Activated naive CD4-positive, alpha-beta T cell treated with anti-CD3 and anti-CD28 coated beads for 36 hours (primary cell): Measurements from ENCODE around the gene GCLM. TPM values are rescaled to one million over a fixed set of nuclear protein-coding genes. Genes with fewer than 3 reads are reported as not detected.
"Not testable (repeated sequence)": the region's sequence is repeated elsewhere in the genome, so short reads cannot be mapped to it uniquely, and the experiment has no call there.

Experiments
- CTCF ChIA-PET: fragments of 350-600 bp; sonication (Branson Sonifier 250); formaldehyde crosslinking; loops from one replicate; lab custom pipeline; 2021; ENCODE audit warnings: antibody characterized with exemption; lab: Charles Lee
- DNase-seq: peaks from one replicate; pipeline ENCODE4 v3.0.0-alpha.2; 2020
- H3K27ac Mint-ChIP-seq: one replicate; pipeline ENCODE4 v1.8.0; 2021; ENCODE audit warnings: mild to moderate bottlenecking, mixed read lengths
- H3K27me3 Mint-ChIP-seq: one replicate; pipeline ENCODE4 v1.8.0; 2021; ENCODE audit warnings: low read depth, mixed read lengths
- H3K36me3 Mint-ChIP-seq: one replicate; pipeline ENCODE4 v1.8.0; 2021; ENCODE audit warnings: low read depth, mixed read lengths
- H3K4me1 Mint-ChIP-seq: one replicate; pipeline ENCODE4 v1.8.0; 2021; ENCODE audit warnings: low read depth, mixed read lengths
- H3K4me3 Mint-ChIP-seq: one replicate; pipeline ENCODE4 v1.8.0; 2021; ENCODE audit warnings: mild to moderate bottlenecking, moderate library complexity, mixed read lengths
- H3K9me3 Mint-ChIP-seq: one replicate; pipeline ENCODE4 v1.8.0; 2021; ENCODE audit warnings: mixed read lengths
- intact Hi-C: fragments of 100-400 bp; cut with micrococcal nuclease; formaldehyde crosslinking; loops from one replicate; pipeline ENCODE4 v1.15.1; 2023
- total RNA-seq, 2 experiments: library from RNA; stranded (reverse); gene quantifications; one replicate each; pipeline ENCODE4 v1.2.3, GENCODE V29; 2021

The GCLM gene
- total RNA-seq: 10 to 100 TPM; 19.5 to 22.7 TPM

- no peaks in the 10 kb centered on the region for H3K27me3 Mint-ChIP-seq
- peak within 1 kb of the TSS; percentile 87 for H3K27ac Mint-ChIP-seq
- intact Hi-C loops: loop anchor here (1.0 to 10.0 kb wide), 10 partner anchors 30 to 1425 kb away; partner anchors contain the start of genes ABCD3, ARHGAP29, CCDC18 and DNTTIP2
- CTCF ChIA-PET: interaction anchor here (0.6 to 1.6 kb wide), 12 partner anchors 12 to 376 kb away, joined by 3 to 6 read pairs (median 4); partner anchors contain the start of genes ARHGAP29 and DNTTIP2
- DNase-seq: peak; percentile 88
- peaks cover 5% of the 10 kb centered on the region for H3K9me3 Mint-ChIP-seq
- H3K36me3 Mint-ChIP-seq: no peaks in the 10 kb centered on the region
- H3K4me1 Mint-ChIP-seq: peaks cover 27% of the 10 kb centered on the region
- peak within 1 kb of the TSS; percentile 82 for H3K4me3 Mint-ChIP-seq
These were observed at the start of gene GCLM for GRCh38 chr1:93909146-93910050. TSS of gene GCLM (minus strand) at chr1:93909430. CDS start at chr1:93909163, 267 bp downstream.

DNA sequence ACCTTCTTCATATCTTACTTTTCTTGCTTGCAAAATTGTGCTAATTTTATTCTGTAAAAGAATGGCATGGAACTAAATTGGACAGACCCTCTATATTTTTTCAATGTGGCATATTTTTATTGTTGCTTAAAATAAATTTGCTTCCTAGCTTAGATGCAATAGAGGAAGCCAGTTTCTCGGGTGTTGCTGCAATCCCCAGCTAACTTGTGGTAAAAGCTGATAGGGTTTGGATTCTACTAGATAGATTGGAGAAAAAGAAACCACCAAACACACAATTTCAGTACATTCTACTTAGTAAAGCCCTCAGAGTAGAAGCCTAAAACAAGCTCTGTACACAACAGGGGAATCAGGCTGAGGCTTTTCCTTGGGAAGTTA is 49.5 kb upstream of the GCLM start:
- H3K4me1 Mint-ChIP-seq: no peaks in the 10 kb centered on the region
- CTCF ChIA-PET: no interaction called here

GRCh38 chr1:93958032-93958725 is 48.9 kb upstream of the GCLM start:
- Mint-ChIP-seq H3K27me3 (no peaks in the 10 kb centered on the region), H3K27ac (no peak overlapping the region), H3K9me3 (peaks cover 24% of the 10 kb centered on the region), H3K36me3 (peaks cover 2% of the 10 kb centered on the region), H3K4me1 (no peaks in the 10 kb centered on the region), H3K4me3 (no peak overlapping the region)
- DNase-seq: no peak
- intact Hi-C loops: no loop called here
- CTCF ChIA-PET: no interaction called here

More for the DNA sequence above, 49.5 kb upstream of the GCLM start:
- Mint-ChIP-seq H3K36me3 (peaks cover 2% of the 10 kb centered on the region), H3K4me3 (no peak overlapping the region), H3K27ac (no peak overlapping the region), H3K9me3 (peaks cover 24% of the 10 kb centered on the region), H3K27me3 (no peaks in the 10 kb centered on the region)
- DNase-seq: no peak
- intact Hi-C loops: no loop called here

- no peaks in the 10 kb centered on the region for H3K27me3 Mint-ChIP-seq
- peaks cover 5% of the 10 kb centered on the region for H3K36me3 Mint-ChIP-seq
- DNase-seq: no peak
- peaks cover 38% of the 10 kb centered on the region for H3K9me3 Mint-ChIP-seq
- CTCF ChIA-PET: interaction anchor here (0.7 kb wide), 1 partner anchor 23 kb away, joined by 6 read pairs; no protein-coding TSS in a partner anchor
- no peak overlapping the region for H3K4me3 Mint-ChIP-seq
- H3K4me1 Mint-ChIP-seq: no peaks in the 10 kb centered on the region
- H3K27ac Mint-ChIP-seq: no peak overlapping the region
- intact Hi-C loops: no loop called here
These were observed 46.5 kb upstream of the GCLM start for GRCh38 chr1:93955765-93956164.

- H3K4me1 Mint-ChIP-seq, H3K4me3 Mint-ChIP-seq, H3K27ac Mint-ChIP-seq, H3K36me3 Mint-ChIP-seq, H3K27me3 Mint-ChIP-seq, DNase-seq, CTCF ChIA-PET, intact Hi-C loops: not testable (repeated sequence)
- H3K9me3 Mint-ChIP-seq: peaks cover 14% of the 10 kb centered on the region
These were observed 37.9 kb upstream of the GCLM start for GRCh38 chr1:93947002-93947686.

- H3K27ac Mint-ChIP-seq: no peak overlapping the region
- CTCF ChIA-PET: interaction anchor here (0.6 kb wide), 1 partner anchor 29 kb away, joined by 3 read pairs; no protein-coding TSS in a partner anchor
- H3K4me3 Mint-ChIP-seq: no peak overlapping the region
- no peak for DNase-seq
- no peaks in the 10 kb centered on the region for H3K36me3 Mint-ChIP-seq
- H3K27me3 Mint-ChIP-seq: peaks cover 7% of the 10 kb centered on the region
- no peaks in the 10 kb centered on the region for H3K4me1 Mint-ChIP-seq
- peaks cover 10% of the 10 kb centered on the region for H3K9me3 Mint-ChIP-seq
- intact Hi-C loops: no loop called here
These were observed 29.4 kb upstream of the GCLM start for GRCh38 chr1:93938461-93939145.

DNA sequence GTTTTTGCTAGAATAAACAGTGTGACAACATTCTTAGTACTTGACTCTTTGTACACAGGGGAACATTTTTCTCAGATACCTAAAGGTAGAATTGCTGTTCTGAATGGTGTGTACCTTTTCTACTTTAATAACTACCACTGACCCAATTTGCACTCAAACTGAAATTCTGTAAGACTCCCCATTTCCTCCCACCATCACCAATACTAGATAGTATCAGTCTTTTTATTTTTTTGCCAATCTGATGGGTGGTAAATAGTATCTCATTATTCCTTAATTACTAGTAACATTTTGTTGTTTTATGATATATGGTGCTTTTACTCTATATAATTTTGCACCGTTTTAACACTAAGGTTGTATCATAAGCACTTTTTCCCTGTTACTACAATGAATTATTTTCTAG is 28.8 kb upstream of the GCLM start:
- Mint-ChIP-seq H3K36me3 (no peaks in the 10 kb centered on the region), H3K4me3 (no peak overlapping the region), H3K9me3 (peaks cover 11% of the 10 kb centered on the region), H3K4me1 (no peaks in the 10 kb centered on the region), H3K27me3 (peaks cover 7% of the 10 kb centered on the region), H3K27ac (no peak overlapping the region)
- intact Hi-C loops: no loop called here
- CTCF ChIA-PET: interaction anchor here (0.6 kb wide), 1 partner anchor 28 kb away, joined by 3 read pairs; no protein-coding TSS in a partner anchor
- no peak for DNase-seq

GRCh38 chr1:93925206-93925605 is 16.0 kb upstream of the GCLM start:
- no peak overlapping the region for H3K27ac Mint-ChIP-seq
- no peak overlapping the region for H3K4me3 Mint-ChIP-seq
- intact Hi-C loops: no loop called here
- CTCF ChIA-PET: interaction anchor here (1.7 kb wide), 1 partner anchor 15 kb away, joined by 6 read pairs; no protein-coding TSS in a partner anchor
- no peaks in the 10 kb centered on the region for H3K36me3 Mint-ChIP-seq
- peaks cover 16% of the 10 kb centered on the region for H3K27me3 Mint-ChIP-seq
- peaks cover 18% of the 10 kb centered on the region for H3K9me3 Mint-ChIP-seq
- H3K4me1 Mint-ChIP-seq: no peaks in the 10 kb centered on the region
- DNase-seq: no peak

- Mint-ChIP-seq H3K36me3 (no peaks in the 10 kb centered on the region), H3K9me3 (no peaks in the 10 kb centered on the region), H3K27me3 (peaks cover under 1% of the 10 kb centered on the region), H3K4me1 (no peaks in the 10 kb centered on the region), H3K27ac (no peak overlapping the region), H3K4me3 (no peak overlapping the region)
- DNase-seq: no peak
- CTCF ChIA-PET: no interaction called here
- intact Hi-C loops: no loop called here
These were observed 10.6 kb upstream of the GCLM start for GRCh38 chr1:93919780-93920179.

- CTCF ChIA-PET: no interaction called here
- no peaks in the 10 kb centered on the region for H3K9me3 Mint-ChIP-seq
- no peak overlapping the region for H3K27ac Mint-ChIP-seq
- intact Hi-C loops: no loop called here
- H3K36me3 Mint-ChIP-seq: no peaks in the 10 kb centered on the region
- no peak for DNase-seq
- H3K4me3 Mint-ChIP-seq: no peak overlapping the region
- no peaks in the 10 kb centered on the region for H3K4me1 Mint-ChIP-seq
- no peaks in the 10 kb centered on the region for H3K27me3 Mint-ChIP-seq
These were observed 8.1 kb upstream of the GCLM start for GRCh38 chr1:93917302-93917701.

GRCh38 chr1:93910880-93911279 is 1.6 kb upstream of the GCLM start:
- H3K27ac Mint-ChIP-seq, H3K27me3 Mint-ChIP-seq, H3K36me3 Mint-ChIP-seq, DNase-seq, H3K4me3 Mint-ChIP-seq, H3K9me3 Mint-ChIP-seq, intact Hi-C loops: not testable (repeated sequence)
- CTCF ChIA-PET: interaction anchor here (1.2 to 1.6 kb wide), 3 partner anchors 18 to 79 kb away, joined by 3 to 6 read pairs (median 4); partner anchors contain the start of gene DNTTIP2
- peaks cover 21% of the 10 kb centered on the region for H3K4me1 Mint-ChIP-seq
